HG02798 (cell line): ENCODE data around the gene MCM5.

Experiments used
- ATAC-seq: cut with Tn5 transposase; IDR thresholded peaks from one replicate; pipeline ENCODE4 v1.9.1; 2021; ENCODE audit warnings: mild to moderate bottlenecking; ENCODE audit not compliant: unreplicated experiment, poor library complexity

The MCM5 gene

DNA sequence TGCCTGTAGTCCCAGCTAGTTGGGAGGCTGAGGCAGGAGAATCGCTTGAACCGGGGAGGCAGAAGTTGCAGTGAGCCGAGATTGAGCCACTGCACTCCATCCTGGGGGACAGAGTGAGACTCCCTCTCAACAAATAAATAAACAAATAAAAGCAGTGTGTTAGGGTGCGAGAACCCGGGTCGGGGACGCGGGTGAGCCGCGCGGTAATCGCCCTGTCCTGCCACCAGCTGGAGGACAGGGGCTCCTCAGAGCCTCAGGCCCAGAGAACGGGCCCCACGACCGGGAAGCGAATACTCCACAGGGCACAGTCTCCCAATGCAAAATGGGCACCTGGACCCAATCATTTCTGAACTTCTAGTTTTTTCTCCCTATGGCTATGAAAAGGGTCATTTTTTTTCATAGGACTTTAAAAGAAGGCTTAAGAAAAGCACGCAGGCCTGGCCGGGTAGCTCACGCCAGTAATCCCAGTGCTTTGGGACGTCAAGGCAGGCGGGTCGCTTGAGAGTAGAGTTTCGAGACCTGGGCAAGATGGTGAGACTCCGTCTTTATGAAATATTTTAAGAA is 744 bp upstream of the MCM5 start:
- no peak for ATAC-seq

- peak; percentile 7 for ATAC-seq
Observed at GRCh38 chr22:35400501-35400790, 506 bp downstream of the MCM5 start.

DNA sequence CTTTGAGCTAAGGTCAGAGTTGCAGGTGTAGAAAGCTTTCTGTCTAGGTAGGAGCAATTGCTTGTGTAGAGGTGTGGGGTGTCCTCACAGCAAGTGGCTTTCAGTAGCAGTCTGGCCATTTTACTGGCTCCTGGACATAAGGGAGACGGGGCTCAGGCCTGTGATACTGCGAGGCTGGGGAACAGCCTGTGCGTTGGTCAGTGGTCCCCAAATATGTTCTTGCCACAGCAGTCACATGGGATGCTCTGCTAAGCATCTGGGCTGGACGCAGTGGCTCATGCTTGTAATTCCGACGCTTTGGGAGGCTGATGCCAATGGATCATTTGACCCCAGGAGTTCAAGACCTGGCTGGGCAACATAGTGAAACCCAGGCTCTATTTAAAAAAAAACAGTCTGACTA is 1.9 kb downstream of the MCM5 start:
- ATAC-seq: no peak

DNA sequence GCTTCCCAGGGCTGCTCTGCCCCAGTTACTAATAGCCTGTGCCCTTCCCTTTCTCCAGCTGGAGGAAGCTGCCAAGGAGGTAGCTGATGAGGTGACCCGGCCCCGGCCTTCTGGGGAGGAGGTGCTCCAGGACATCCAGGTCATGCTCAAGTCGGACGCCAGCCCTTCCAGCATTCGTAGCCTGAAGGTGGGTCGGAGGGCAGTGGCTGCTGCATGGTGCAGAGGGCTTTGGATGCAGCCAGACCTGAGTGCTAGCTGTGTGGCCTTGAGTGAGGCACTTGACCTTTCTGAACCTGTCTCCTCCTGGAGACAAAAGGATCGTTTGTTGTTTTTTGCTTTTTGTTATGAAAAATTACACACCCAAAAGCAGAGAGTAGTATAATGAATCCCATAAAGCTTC is 3.4 kb downstream of the MCM5 start:
- no peak for ATAC-seq

DNA sequence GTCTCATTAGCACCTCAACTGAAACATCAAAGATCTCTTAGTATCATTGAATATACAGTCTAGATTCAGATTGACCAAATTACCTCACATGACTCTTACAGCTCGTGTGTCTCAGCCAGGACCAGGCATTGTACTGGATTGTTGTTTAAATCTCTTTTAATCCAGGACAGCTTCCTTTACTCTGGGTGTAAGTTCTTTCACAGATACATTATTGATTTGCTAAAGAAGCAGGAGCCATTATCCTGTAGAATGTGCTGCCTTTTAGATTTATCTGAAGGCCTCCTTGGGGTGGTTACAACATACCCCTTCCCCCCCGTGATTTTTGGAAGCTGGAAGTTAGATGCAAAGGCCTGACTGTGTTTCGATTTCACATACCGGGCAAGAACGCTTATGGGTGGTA is 4.2 kb downstream of the MCM5 start:
- no peak for ATAC-seq

DNA sequence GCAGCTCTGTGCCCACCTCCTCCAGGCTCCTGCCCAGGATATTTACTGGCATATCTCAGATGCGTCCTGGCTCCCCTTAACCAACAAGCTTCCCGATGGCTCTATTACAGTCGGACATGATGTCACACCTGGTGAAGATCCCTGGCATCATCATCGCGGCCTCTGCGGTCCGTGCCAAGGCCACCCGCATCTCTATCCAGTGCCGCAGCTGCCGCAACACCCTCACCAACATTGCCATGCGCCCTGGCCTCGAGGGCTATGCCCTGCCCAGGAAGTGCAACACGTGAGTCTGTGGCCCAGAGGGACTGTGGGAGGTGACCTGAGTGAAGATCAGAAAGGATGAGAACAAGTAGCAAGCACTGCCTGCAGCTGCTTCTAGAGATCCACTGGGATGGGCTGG is 6.5 kb downstream of the MCM5 start:
- ATAC-seq: no peak

DNA sequence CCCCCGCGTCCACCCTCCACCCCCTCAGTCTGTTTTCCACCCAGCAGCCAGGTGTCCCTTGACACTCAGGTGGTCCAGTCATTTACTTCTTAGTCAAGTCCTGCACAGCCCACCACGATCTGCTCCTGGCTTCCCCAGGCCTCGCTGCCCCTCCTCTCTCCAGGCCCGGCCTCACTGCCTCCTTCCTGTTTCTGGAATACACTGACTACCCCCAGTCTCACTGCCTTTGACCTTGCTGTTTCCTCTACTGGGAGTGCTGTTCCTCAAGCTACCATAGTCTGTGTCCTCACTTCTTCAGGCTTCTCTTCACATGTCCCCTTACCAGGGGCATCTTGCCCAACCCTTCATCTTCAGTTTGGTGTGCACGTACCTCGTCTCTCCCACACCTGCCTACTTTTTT is 7.4 kb downstream of the MCM5 start:
- ATAC-seq: no peak

- peak; percentile 66 for ATAC-seq
Observed at GRCh38 chr22:35409783-35410662, 10.1 kb downstream of the MCM5 start.

- no peak for ATAC-seq
Observed at GRCh38 chr22:35410663-35411034, 10.7 kb downstream of the MCM5 start.

- peak; percentile 42 for ATAC-seq
Observed at GRCh38 chr22:35411102-35411501, 11.2 kb downstream of the MCM5 start.

- no peak for ATAC-seq
Observed at GRCh38 chr22:35413624-35414023, 13.7 kb downstream of the MCM5 start.

DNA sequence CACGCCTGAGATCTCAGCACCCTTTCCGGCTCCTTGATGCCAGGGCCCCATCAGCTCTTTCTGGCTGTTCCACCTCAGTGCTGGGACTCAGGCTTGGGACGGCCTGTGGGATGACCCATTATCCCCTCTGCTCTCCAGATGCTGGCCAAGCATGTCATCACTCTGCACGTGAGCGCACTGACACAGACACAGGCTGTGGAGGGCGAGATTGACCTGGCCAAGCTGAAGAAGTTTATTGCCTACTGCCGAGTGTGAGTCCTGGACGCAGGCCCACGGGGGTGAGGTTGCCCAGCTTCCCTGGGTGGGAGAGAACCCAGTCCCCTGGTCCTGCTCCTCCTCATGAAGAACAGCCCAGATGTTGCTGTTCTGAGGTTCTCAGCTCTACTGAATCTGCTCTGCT is 17.7 kb downstream of the MCM5 start:
- no peak for ATAC-seq

GRCh38 chr22:35418088-35418487 is 18.1 kb downstream of the MCM5 start:
- no peak for ATAC-seq

- ATAC-seq: no peak
Observed at GRCh38 chr22:35418731-35419130, 18.8 kb downstream of the MCM5 start.

DNA sequence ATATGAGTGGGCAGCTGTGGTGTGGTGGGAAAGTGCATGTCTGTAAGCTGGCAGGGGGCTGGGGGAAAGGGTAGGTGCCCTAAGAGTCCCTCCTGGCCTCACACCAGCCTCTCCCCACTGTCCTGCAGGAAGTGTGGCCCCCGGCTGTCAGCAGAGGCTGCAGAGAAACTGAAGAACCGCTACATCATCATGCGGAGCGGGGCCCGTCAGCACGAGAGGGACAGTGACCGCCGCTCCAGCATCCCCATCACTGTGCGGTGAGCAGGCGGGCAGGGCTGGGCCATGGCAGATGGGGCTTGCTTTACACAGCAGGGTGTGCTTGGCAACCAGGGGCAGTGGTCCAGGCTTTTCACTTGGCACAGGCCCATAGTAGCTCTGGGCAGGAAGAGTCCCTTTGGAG is 19.8 kb downstream of the MCM5 start:
- ATAC-seq: no peak

DNA sequence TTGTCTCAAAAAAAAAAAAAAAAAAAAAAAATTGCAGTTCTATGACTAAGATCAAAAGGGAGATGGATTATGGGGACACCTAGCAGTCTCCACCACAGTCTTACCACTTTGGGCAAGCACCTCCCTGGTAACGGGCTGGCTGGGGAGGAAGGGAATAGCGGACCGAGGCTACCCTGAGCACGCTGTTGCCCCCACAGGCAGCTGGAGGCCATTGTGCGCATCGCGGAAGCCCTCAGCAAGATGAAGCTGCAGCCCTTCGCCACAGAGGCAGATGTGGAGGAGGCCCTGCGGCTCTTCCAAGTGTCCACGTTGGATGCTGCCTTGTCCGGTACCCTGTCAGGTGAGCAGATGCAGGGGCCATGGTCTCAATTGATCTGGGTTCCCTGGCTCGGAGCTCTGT is 21.2 kb downstream of the MCM5 start:
- ATAC-seq: no peak

GRCh38 chr22:35422145-35422544 is 22.2 kb downstream of the MCM5 start:
- ATAC-seq: no peak

- ATAC-seq: no peak
Observed at GRCh38 chr22:35422936-35423335, 23.0 kb downstream of the MCM5 start.

DNA sequence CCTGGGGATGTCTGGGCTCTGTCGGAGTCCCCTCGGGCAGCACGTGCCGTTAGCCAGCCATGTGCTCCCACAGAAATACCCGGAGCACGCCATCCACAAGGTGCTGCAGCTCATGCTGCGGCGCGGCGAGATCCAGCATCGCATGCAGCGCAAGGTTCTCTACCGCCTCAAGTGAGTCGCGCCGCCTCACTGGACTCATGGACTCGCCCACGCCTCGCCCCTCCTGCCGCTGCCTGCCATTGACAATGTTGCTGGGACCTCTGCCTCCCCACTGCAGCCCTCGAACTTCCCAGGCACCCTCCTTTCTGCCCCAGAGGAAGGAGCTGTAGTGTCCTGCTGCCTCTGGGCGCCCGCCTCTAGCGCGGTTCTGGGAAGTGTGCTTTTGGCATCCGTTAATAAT is 24.1 kb downstream of the MCM5 start:
- ATAC-seq: no peak

GRCh38 chr22:35424761-35425160 is 24.8 kb downstream of the MCM5 start:
- no peak for ATAC-seq

GRCh38 chr22:35425546-35425945 is 25.6 kb downstream of the MCM5 start:
- ATAC-seq: no peak
